Lung microvascular endothelial cell (primary cell): ENCODE measurements around the gene LOXHD1. TPM values are rescaled to one million over a fixed set of nuclear protein-coding genes. Genes with fewer than 3 reads are reported as not detected.

Source experiments
- DNase-seq, 2 donors: peaks; one replicate each; pipeline versions ENCODE4 v3.0.0 to v3.0.0-alpha.2; 2010; ENCODE audit warnings: low read depth in 2 of 2
- total RNA-seq: library from RNA; depleted of rRNA; stranded (reverse); fragments of >200 nt; gene quantifications from 2 replicates; pipeline ENCODE4 v1.2.1, GENCODE V29; 2014

LOXHD1 gene
- total RNA-seq, 1 donor from 2014 or later: not detected

- no peak for DNase-seq
These were observed 208.0 kb downstream of the LOXHD1 start for GRCh38 chr18:46449033-46449432.

GRCh38 chr18:46448347-46448746 is 208.7 kb downstream of the LOXHD1 start:
- no peak for DNase-seq

GRCh38 chr18:46447792-46448191 is 209.2 kb downstream of the LOXHD1 start:
- no peak for DNase-seq

GRCh38 chr18:46447323-46447722 is 209.7 kb downstream of the LOXHD1 start:
- DNase-seq: no peak

GRCh38 chr18:46445522-46446313 is 211.3 kb downstream of the LOXHD1 start:
- no peak for DNase-seq

- no peak for DNase-seq
These were observed 218.0 kb downstream of the LOXHD1 start for GRCh38 chr18:46439037-46439436.

- no peak for DNase-seq
These were observed 220.0 kb downstream of the LOXHD1 start for GRCh38 chr18:46437061-46437460.

GRCh38 chr18:46436621-46437020 is 220.4 kb downstream of the LOXHD1 start:
- no peak for DNase-seq

GRCh38 chr18:46435031-46435430 is 222.0 kb downstream of the LOXHD1 start:
- DNase-seq: no peak

- DNase-seq: no peak
These were observed 222.4 kb downstream of the LOXHD1 start for GRCh38 chr18:46434629-46435028.

GRCh38 chr18:46433121-46433826 is 223.7 kb downstream of the LOXHD1 start:
- DNase-seq: no peak

GRCh38 chr18:46431522-46432171 is 225.4 kb downstream of the LOXHD1 start:
- no peak for DNase-seq

GRCh38 chr18:46429649-46430224 is 227.3 kb downstream of the LOXHD1 start:
- no peak for DNase-seq

- no peak for DNase-seq
These were observed 227.9 kb downstream of the LOXHD1 start for GRCh38 chr18:46429130-46429529.

GRCh38 chr18:46428368-46428767 is 228.7 kb downstream of the LOXHD1 start:
- DNase-seq: no peak

GRCh38 chr18:46427216-46427995 is 229.6 kb downstream of the LOXHD1 start:
- no peak for DNase-seq

Other genes starting within 250 kb of the LOXHD1 start
- not detected in 2 replicates for gene ST8SIA5, start 99.8 kb upstream of the LOXHD1 start, total RNA-seq